Muscle layer of colon (tissue), 2 donors: ENCODE results near the gene EFCAB5.
"Not testable (repeated sequence)": the region's sequence is repeated elsewhere in the genome, so short reads cannot be mapped to it uniquely, and the experiment has no call there.

Source experiments
- H3K27ac ChIP-seq: one replicate; pipeline ENCODE4 v1.7.0; 2013; ENCODE audit warnings: low read depth, mild to moderate bottlenecking, low read length, moderate library complexity
- H3K27me3 ChIP-seq, 2 donors: one replicate each; pipeline ENCODE4 v1.7.0; 2013; ENCODE audit warnings: low read length in 2 of 2, mild to moderate bottlenecking in 2 of 2; ENCODE audit not compliant: insufficient read depth in 2 of 2, control insufficient read depth in 1 of 2
- H3K36me3 ChIP-seq: one replicate; pipeline ENCODE4 v1.7.0; 2013; ENCODE audit warnings: mild to moderate bottlenecking, low read length; ENCODE audit not compliant: insufficient read depth
- H3K4me1 ChIP-seq: one replicate; pipeline ENCODE4 v1.7.0; 2013; ENCODE audit warnings: mild to moderate bottlenecking, low read length; ENCODE audit not compliant: insufficient read depth
- H3K4me3 ChIP-seq, 2 donors: one replicate each; pipeline ENCODE4 v1.7.0; 2013; ENCODE audit warnings: low read length in 2 of 2, low read depth in 1 of 2, mild to moderate bottlenecking in 1 of 2, moderate library complexity in 1 of 2
- H3K9ac ChIP-seq: one replicate; pipeline ENCODE4 v1.7.0; 2013; ENCODE audit warnings: low read length
- H3K9me3 ChIP-seq: one replicate; pipeline ENCODE4 v1.7.0; 2013; ENCODE audit warnings: mild to moderate bottlenecking, low read length
- donor health status: abdominal sarcoma.
- donor health status: Adenocarcinoma of cecum.

The EFCAB5 gene

GRCh38 chr17:30025325-30025724 lies 83.9 kb downstream of the EFCAB5 start:
- not testable (repeated sequence) for H3K4me3 ChIP-seq

GRCh38 chr17:30027676-30028075 lies 86.2 kb downstream of the EFCAB5 start:
- Histone ChIP-seq H3K9me3 (no peaks in the 10 kb centered on the region), H3K4me1 (no peaks in the 10 kb centered on the region), H3K9ac (no peak overlapping the region), H3K36me3 (no peaks in the 10 kb centered on the region), H3K27me3 (no peaks in the 10 kb centered on the region), H3K27ac (no peak overlapping the region), H3K4me3 (no peak overlapping the region)

More at GRCh38 chr17:30025325-30025724, 83.9 kb downstream of the EFCAB5 start:
- not testable (repeated sequence) for H3K27ac ChIP-seq, H3K27me3 ChIP-seq, H3K9me3 ChIP-seq, H3K36me3 ChIP-seq, H3K4me1 ChIP-seq, H3K9ac ChIP-seq

GRCh38 chr17:30031214-30031869 lies 89.9 kb downstream of the EFCAB5 start:
- no peaks in the 10 kb centered on the region for H3K4me1 ChIP-seq
- no peak overlapping the region for H3K4me3 ChIP-seq
- H3K36me3 ChIP-seq: no peaks in the 10 kb centered on the region
- no peaks in the 10 kb centered on the region for H3K27me3 ChIP-seq
- no peak overlapping the region for H3K27ac ChIP-seq
- no peaks in the 10 kb centered on the region for H3K9me3 ChIP-seq
- H3K9ac ChIP-seq: no peak overlapping the region

- Histone ChIP-seq H3K27me3 (no peaks in the 10 kb centered on the region), H3K27ac (no peak overlapping the region), H3K36me3 (no peaks in the 10 kb centered on the region), H3K4me3 (no peak overlapping the region), H3K4me1 (no peaks in the 10 kb centered on the region), H3K9ac (no peak overlapping the region), H3K9me3 (no peaks in the 10 kb centered on the region)
Measured at GRCh38 chr17:30035369-30035768, 93.9 kb downstream of the EFCAB5 start.

GRCh38 chr17:30040719-30041518 lies 99.5 kb downstream of the EFCAB5 start:
- not testable (repeated sequence) for H3K27me3 ChIP-seq, H3K4me3 ChIP-seq, H3K36me3 ChIP-seq, H3K27ac ChIP-seq, H3K9ac ChIP-seq, H3K9me3 ChIP-seq, H3K4me1 ChIP-seq

GRCh38 chr17:30041551-30041950 lies 100.1 kb downstream of the EFCAB5 start:
- H3K36me3 ChIP-seq: no peaks in the 10 kb centered on the region
- H3K4me1 ChIP-seq: no peaks in the 10 kb centered on the region
- no peak overlapping the region for H3K27ac ChIP-seq
- no peak overlapping the region for H3K4me3 ChIP-seq
- no peak overlapping the region for H3K9ac ChIP-seq
- no peaks in the 10 kb centered on the region for H3K27me3 ChIP-seq
- no peaks in the 10 kb centered on the region for H3K9me3 ChIP-seq

- H3K4me1 ChIP-seq: no peaks in the 10 kb centered on the region
- H3K36me3 ChIP-seq: no peaks in the 10 kb centered on the region
- no peak overlapping the region for H3K9ac ChIP-seq
- no peak overlapping the region for H3K27ac ChIP-seq
- H3K27me3 ChIP-seq: no peaks in the 10 kb centered on the region
- no peak overlapping the region for H3K4me3 ChIP-seq
- peaks cover 7% of the 10 kb centered on the region for H3K9me3 ChIP-seq
Measured at GRCh38 chr17:30062372-30062771, 120.9 kb downstream of the EFCAB5 start.

- Histone ChIP-seq H3K9ac (no peak overlapping the region), H3K9me3 (peaks cover 7% of the 10 kb centered on the region)
Measured at GRCh38 chr17:30064738-30065137, 123.3 kb downstream of the EFCAB5 start.

GRCh38 chr17:30068465-30068864 lies 127.0 kb downstream of the EFCAB5 start:
- no peak overlapping the region for H3K27ac ChIP-seq
- peaks cover 7% of the 10 kb centered on the region for H3K9me3 ChIP-seq
- H3K9ac ChIP-seq: no peak overlapping the region
- H3K27me3 ChIP-seq: no peaks in the 10 kb centered on the region
- no peak overlapping the region for H3K4me3 ChIP-seq
- no peaks in the 10 kb centered on the region for H3K36me3 ChIP-seq
- H3K4me1 ChIP-seq: no peaks in the 10 kb centered on the region

More at GRCh38 chr17:30064738-30065137, 123.3 kb downstream of the EFCAB5 start:
- H3K4me3 ChIP-seq: no peak overlapping the region
- H3K27me3 ChIP-seq: no peaks in the 10 kb centered on the region
- no peak overlapping the region for H3K27ac ChIP-seq
- no peaks in the 10 kb centered on the region for H3K36me3 ChIP-seq
- no peaks in the 10 kb centered on the region for H3K4me1 ChIP-seq

GRCh38 chr17:30074254-30074653 lies 132.8 kb downstream of the EFCAB5 start:
- H3K4me3 ChIP-seq: no peak overlapping the region
- no peaks in the 10 kb centered on the region for H3K9me3 ChIP-seq
- H3K27me3 ChIP-seq: no peaks in the 10 kb centered on the region
- H3K9ac ChIP-seq: no peak overlapping the region
- H3K36me3 ChIP-seq: no peaks in the 10 kb centered on the region
- H3K27ac ChIP-seq: no peak overlapping the region
- H3K4me1 ChIP-seq: no peaks in the 10 kb centered on the region

GRCh38 chr17:30074730-30075129 lies 133.3 kb downstream of the EFCAB5 start:
- no peak overlapping the region for H3K9ac ChIP-seq
- H3K4me1 ChIP-seq: no peaks in the 10 kb centered on the region
- H3K9me3 ChIP-seq: no peaks in the 10 kb centered on the region
- H3K27me3 ChIP-seq: no peaks in the 10 kb centered on the region
- H3K36me3 ChIP-seq: no peaks in the 10 kb centered on the region
- no peak overlapping the region for H3K4me3 ChIP-seq
- no peak overlapping the region for H3K27ac ChIP-seq

- H3K4me3 ChIP-seq: no peak overlapping the region
- no peak overlapping the region for H3K9ac ChIP-seq
- no peak overlapping the region for H3K27ac ChIP-seq
- H3K36me3 ChIP-seq: no peaks in the 10 kb centered on the region
- no peaks in the 10 kb centered on the region for H3K9me3 ChIP-seq
- no peaks in the 10 kb centered on the region for H3K27me3 ChIP-seq
- no peaks in the 10 kb centered on the region for H3K4me1 ChIP-seq
Measured at GRCh38 chr17:30082773-30083172, 141.3 kb downstream of the EFCAB5 start.
